GM23338 (cell line): ENCODE measurements around the gene RXFP3. TPM values are rescaled to one million over a fixed set of nuclear protein-coding genes. Genes with fewer than 3 reads are reported as not detected.

Experiments
- ATAC-seq: fragments of 200-7000 bp; cut with Tn5 transposase; 3 replicates; pipeline ENCODE4 v1.9.1; 2020
- DNase-seq: peaks from one replicate; pipeline ENCODE4 v3.0.0-alpha.2; 2015; ENCODE audit warnings: low spot score
- H2AFZ ChIP-seq: fragments of 200-600 bp; sonication (generic); 2 replicates; pipeline ENCODE4 v1.8.0; 2016; ENCODE audit warnings: antibody characterized with exemption, mild to moderate bottlenecking, moderate library complexity
- H3F3A ChIP-seq: fragments of 200-600 bp; sonication (generic); replicated peaks from 2 replicates; pipeline ENCODE4 v1.8.0; 2017; ENCODE audit warnings: antibody characterized with exemption, mixed run types, low read depth
- H3K27ac ChIP-seq: fragments of 200-600 bp; sonication (generic); 2 replicates; pipeline ENCODE4 v1.6.1; 2016; ENCODE audit warnings: low read depth
- H3K27me3 ChIP-seq: fragments of 200-600 bp; sonication (generic); 2 replicates; pipeline ENCODE4 v1.8.0; 2016; ENCODE audit warnings: mild to moderate bottlenecking, mixed run types, moderate library complexity; ENCODE audit not compliant: insufficient read depth
- H3K36me3 ChIP-seq: fragments of 200-600 bp; sonication (generic); 2 replicates; pipeline ENCODE4 v1.8.0; 2016; ENCODE audit warnings: mild to moderate bottlenecking; ENCODE audit not compliant: insufficient read depth
- H3K4me1 ChIP-seq: fragments of 200-600 bp; sonication (generic); 2 replicates; pipeline ENCODE4 v1.8.0; 2016; ENCODE audit warnings: mild to moderate bottlenecking, moderate library complexity; ENCODE audit not compliant: insufficient read depth
- H3K4me2 ChIP-seq: fragments of 200-600 bp; sonication (generic); 2 replicates; pipeline ENCODE4 v1.7.1; 2017; ENCODE audit warnings: mixed run types
- H3K4me3 ChIP-seq: fragments of 200-600 bp; sonication (generic); 2 replicates; pipeline ENCODE4 v1.6.1; 2016; ENCODE audit warnings: mixed run types
- H3K79me2 ChIP-seq: fragments of 200-600 bp; sonication (generic); replicated peaks from 2 replicates; pipeline ENCODE4 v1.8.0; 2017; ENCODE audit warnings: mild to moderate bottlenecking; ENCODE audit not compliant: insufficient read depth
- H3K9me2 ChIP-seq: fragments of 200-600 bp; sonication (generic); 2 replicates; pipeline ENCODE4 v1.8.0; 2017; ENCODE audit not compliant: insufficient read depth
- H4K20me1 ChIP-seq: fragments of 200-600 bp; sonication (generic); replicated peaks from 2 replicates; pipeline ENCODE4 v1.8.0; 2017; ENCODE audit warnings: mild to moderate bottlenecking; ENCODE audit not compliant: insufficient read depth
- H3K27ac Mint-ChIP-seq: 2 replicates; pipeline ENCODE4 v1.8.0; 2020; ENCODE audit warnings: inconsistent platforms, mild to moderate bottlenecking, moderate library complexity, mixed read lengths
- H3K27me3 Mint-ChIP-seq: 3 replicates; pipeline ENCODE4 v1.8.0; 2022; ENCODE audit warnings: low read depth, mild to moderate bottlenecking, moderate library complexity, mixed read lengths, inconsistent platforms; ENCODE audit not compliant: insufficient read depth, poor library complexity
- H3K36me3 Mint-ChIP-seq: 3 replicates; pipeline ENCODE4 v1.8.0; 2021; ENCODE audit warnings: low read depth, mild to moderate bottlenecking, inconsistent platforms, moderate library complexity, mixed read lengths
- H3K4me1 Mint-ChIP-seq: 3 replicates; pipeline ENCODE4 v1.8.0; 2020; ENCODE audit warnings: mild to moderate bottlenecking, inconsistent platforms, mixed read lengths
- H3K4me3 Mint-ChIP-seq: 3 replicates; pipeline ENCODE4 v1.8.0; 2021; ENCODE audit warnings: moderate library complexity, mild to moderate bottlenecking, inconsistent platforms, mixed read lengths
- H3K9me3 Mint-ChIP-seq: 3 replicates; pipeline ENCODE4 v1.8.0; 2020; ENCODE audit warnings: moderate library complexity, mild to moderate bottlenecking, inconsistent platforms, mixed read lengths
- CREB1 ChIP-seq: fragments of 250-450 bp; sonication (Bioruptor Pico); IDR thresholded peaks from 2 replicates; pipeline ENCODE4 v1.5.0; 2020; ENCODE audit warnings: low read depth, mild to moderate bottlenecking, moderate library complexity
- CTCF ChIP-seq, 2 experiments: fragments of 200-600 bp in 1 of 2; sonication (generic) in 1 of 2; conservative IDR thresholded peaks; 2 replicates each; pipeline versions ENCODE4 v1.5.1 to v1.6.1; 2016 to 2017; ENCODE audit warnings: antibody characterized with exemption in 2 of 2, low read depth in 2 of 2, mild to moderate bottlenecking in 2 of 2, moderate library complexity in 1 of 2
- EZH2 ChIP-seq: fragments of 200-600 bp; sonication (generic); IDR thresholded peaks from one replicate; pipeline ENCODE4 v1.8.0; 2017; ENCODE audit warnings: antibody characterized with exemption, mild to moderate bottlenecking, low read depth; ENCODE audit not compliant: unreplicated experiment
- EZH2phosphoT487 ChIP-seq: fragments of 200-600 bp; sonication (generic); IDR thresholded peaks from one replicate; pipeline ENCODE4 v1.8.1; 2018; ENCODE audit warnings: antibody characterized with exemption; ENCODE audit not compliant: unreplicated experiment
- JUNB ChIP-seq: IDR thresholded peaks from one replicate; pipeline ENCODE4 v1.6.1; 2016; ENCODE audit warnings: antibody characterized with exemption; ENCODE audit not compliant: unreplicated experiment
- POLR2AphosphoS5 ChIP-seq: IDR thresholded peaks from 2 replicates; pipeline ENCODE4 v1.6.1; 2016; ENCODE audit warnings: antibody characterized with exemption, low read depth
- REST ChIP-seq: IDR thresholded peaks from one replicate; pipeline ENCODE4 v1.6.1; 2018; ENCODE audit warnings: antibody characterized with exemption; ENCODE audit not compliant: unreplicated experiment
- STAT1 ChIP-seq: IDR thresholded peaks from one replicate; pipeline ENCODE4 v1.6.1; 2016; ENCODE audit warnings: antibody characterized with exemption; ENCODE audit not compliant: unreplicated experiment
- ZNF114 ChIP-seq: fragments of 250-450 bp; sonication (Bioruptor Pico); IDR thresholded peaks from 2 replicates; pipeline ENCODE4 v1.5.0; 2020; ENCODE audit warnings: mild to moderate bottlenecking, moderate library complexity
- ZNF331 ChIP-seq: fragments of 250-450 bp; sonication (Bioruptor Pico); IDR thresholded peaks from 2 replicates; pipeline ENCODE4 v1.5.0; 2020; ENCODE audit warnings: low read depth, mild to moderate bottlenecking, moderate library complexity
- ZNF462 ChIP-seq: fragments of 250-450 bp; sonication (Bioruptor Pico); IDR thresholded peaks from 2 replicates; pipeline ENCODE4 v1.5.0; 2020; ENCODE audit warnings: mild to moderate bottlenecking, moderate library complexity
- polyA plus RNA-seq: library from polyadenylated mRNA; unstranded; fragments of >200 nt; fragmentation: Nextera tagmentation; extraction: Ambion mirVana; gene quantifications from 2 replicates; pipeline ENCODE4 v1.2.1, GENCODE V29; 2016
- total RNA-seq: library from RNA; depleted of rRNA; stranded (reverse); fragments of >200 nt; shearing (Covaris generic); gene quantifications from 2 replicates; pipeline ENCODE4 v1.2.3, GENCODE V29; 2014

Gene RXFP3
- total and polyA plus RNA-seq, 2 experiments from 2014 or later: not detected

GRCh38 chr5:33927685-33928084 is 8.5 kb upstream of the RXFP3 start (continued):
- no peak for TF ChIP-seq CTCF (conservative IDR thresholded peaks at IDR 0.05; ENCODE audit: low read depth in 2 of 2)

GRCh38 chr5:33928283-33928682 is 7.9 kb upstream of the RXFP3 start:
- DNase-seq: no peak
- Histone ChIP-seq H3K27ac (no peak overlapping the region; the same call in 1 of the 2 replicates), H3K9me2 (peaks cover 19% of the 10 kb centered on the region), H2AFZ (peak overlapping the region; percentile 90; the same call in 1 of the 2 replicates), H3F3A (no peaks in the 10 kb centered on the region), H3K36me3 (no peaks in the 10 kb centered on the region), H3K27me3 (no peaks in the 10 kb centered on the region), H3K4me3 (peak overlapping the region; percentile 24; the same call in 1 of the 2 replicates), H3K79me2 (no peaks in the 10 kb centered on the region), H4K20me1 (no peaks in the 10 kb centered on the region), H3K4me1 (peaks cover 51% of the 10 kb centered on the region), H3K4me2 (peak overlapping the region; percentile 64)
- Mint-ChIP-seq H3K36me3 (no peaks in the 10 kb centered on the region; the same call in 2 of the 3 replicates), H3K4me1 (peaks cover 40% of the 10 kb centered on the region), H3K27me3 (peaks cover 3% of the 10 kb centered on the region), H3K27ac (no peak overlapping the region), H3K9me3 (no peaks in the 10 kb centered on the region), H3K4me3 (no peak overlapping the region)
- no peak for ATAC-seq
- no peak for TF ChIP-seq ZNF114 (CRISPR knock-in tag)
- TF ChIP-seq EZH2: no peak
- no peak for TF ChIP-seq REST
- TF ChIP-seq ZNF331: no peak
- TF ChIP-seq CREB1: no peak
- TF ChIP-seq EZH2phosphoT487: no peak
- no peak for TF ChIP-seq ZNF462 (CRISPR knock-in tag)
- no peak for TF ChIP-seq STAT1
- no peak for TF ChIP-seq CTCF (conservative IDR thresholded peaks at IDR 0.05; ENCODE audit: low read depth in 2 of 2)
- TF ChIP-seq POLR2AphosphoS5: no peak
- no peak for TF ChIP-seq JUNB
